Endodermal cell (in vitro differentiated cells): ENCODE results near the gene PRDM15. TPM values are rescaled to one million over a fixed set of nuclear protein-coding genes. Genes with fewer than 3 reads are reported as not detected.

Experiments
- DNase-seq: peaks from one replicate; pipeline ENCODE4 v3.0.0-alpha.2; 2017
- H3K27ac ChIP-seq: 2 replicates; pipeline ENCODE4 v1.5.1; 2013; ENCODE audit warnings: mild to moderate bottlenecking, low read depth, low read length, moderate library complexity
- H3K27me3 ChIP-seq: 2 replicates; pipeline ENCODE4 v1.6.1; 2013; ENCODE audit warnings: mild to moderate bottlenecking, low read length, moderate library complexity; ENCODE audit not compliant: insufficient read depth, control insufficient read depth, poor library complexity, severe bottlenecking
- H3K36me3 ChIP-seq: 2 replicates; pipeline ENCODE4 v1.7.0; 2013; ENCODE audit warnings: mild to moderate bottlenecking, low read length, moderate library complexity; ENCODE audit not compliant: control insufficient read depth, insufficient read depth
- H3K4me1 ChIP-seq: one replicate; pipeline ENCODE4 v1.7.0; 2013; ENCODE audit warnings: low read length; ENCODE audit not compliant: control insufficient read depth, insufficient read depth
- H3K4me3 ChIP-seq: 2 replicates; pipeline ENCODE4 v1.5.1; 2013; ENCODE audit warnings: mild to moderate bottlenecking, low read length, moderate library complexity
- H3K9ac ChIP-seq: 2 replicates; pipeline ENCODE4 v1.6.1; 2013; ENCODE audit warnings: mild to moderate bottlenecking, low read length, moderate library complexity; ENCODE audit not compliant: poor library complexity, severe bottlenecking; ENCODE audit errors: extremely low read depth
- H3K9me3 ChIP-seq: 2 replicates; pipeline ENCODE4 v1.6.1; 2013; ENCODE audit warnings: mild to moderate bottlenecking, low read length, moderate library complexity; ENCODE audit not compliant: control insufficient read depth
- H3K27ac Mint-ChIP-seq: 2 replicates; pipeline ENCODE4 v1.8.0; 2020; ENCODE audit warnings: mixed read lengths
- H3K27me3 Mint-ChIP-seq: 2 replicates; pipeline ENCODE4 v1.8.0; 2021; ENCODE audit warnings: mild to moderate bottlenecking, mixed read lengths; ENCODE audit not compliant: insufficient read depth
- H3K36me3 Mint-ChIP-seq: 2 replicates; pipeline ENCODE4 v1.8.0; 2020; ENCODE audit warnings: low read depth, mixed read lengths
- H3K4me1 Mint-ChIP-seq: 2 replicates; pipeline ENCODE4 v1.8.0; 2020; ENCODE audit warnings: mixed read lengths
- H3K4me3 Mint-ChIP-seq: 2 replicates; pipeline ENCODE4 v1.8.0; 2020; ENCODE audit warnings: mild to moderate bottlenecking, moderate library complexity, mixed read lengths
- H3K9me3 Mint-ChIP-seq: 2 replicates; pipeline ENCODE4 v1.8.0; 2020; ENCODE audit warnings: mild to moderate bottlenecking, mixed read lengths
- WGBS, 2 experiments: methylation state at CpG; one replicate each; pipeline versions ENCODE4 v1.1.5 to v1.1.7; 2013; ENCODE audit warnings: missing lambda C conversion rate in 2 of 2, mixed read lengths in 1 of 2; ENCODE audit not compliant: insufficient coverage in 1 of 2, insufficient read length in 1 of 2; 5-methylcytosine and 5-hydroxymethylcytosine counted together
- total RNA-seq, 2 donors: library from RNA; stranded (reverse); fragmentation: NEBNext Ultra II Directional in 1 of 2; extraction: Animal tissue kit (Norgen Biotek cat#: 25700) in 1 of 2; gene quantifications; 2 replicates in 1 of 2; 3 replicates in 1 of 2; pipeline ENCODE4 v1.2.1, GENCODE V29; 2021
- TF ChIP-seq, protein P1 (sequence below): fragments of 200-600 bp; sonication (generic); conservative IDR thresholded peaks from 2 replicates; pipeline ENCODE4 v1.5.0; 2021; ENCODE audit warnings: antibody characterized with exemption, mild to moderate bottlenecking

The PRDM15 gene
- total RNA-seq, 2 donors from 2014 or later = 8.8 to 10.1 TPM

DNA sequence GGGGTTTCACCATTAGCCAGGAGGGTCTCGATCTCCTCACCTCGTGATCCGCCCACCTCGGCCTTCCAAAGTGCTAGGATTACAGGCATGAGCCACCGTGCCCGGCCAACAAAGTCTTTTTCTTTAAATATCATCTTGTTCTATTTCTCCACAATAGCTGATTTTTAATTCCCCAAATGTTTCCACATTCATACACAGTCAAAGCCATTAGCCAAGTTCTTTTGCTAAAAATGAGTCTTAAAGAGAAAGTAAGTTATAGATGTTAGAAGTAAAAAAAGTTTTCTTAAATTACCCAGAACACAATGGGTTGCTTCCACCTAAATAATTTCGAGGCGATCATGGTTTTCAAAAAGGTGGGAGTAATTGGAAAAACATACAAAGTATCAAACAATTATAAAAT is 44.0 kb upstream of the PRDM15 start:
- H3K27ac ChIP-seq = no peak overlapping the region
- Mint-ChIP-seq H3K4me1 (peaks cover 20% of the 10 kb centered on the region), H3K27me3 (no peaks in the 10 kb centered on the region), H3K36me3 (no peaks in the 10 kb centered on the region), H3K27ac (no peak overlapping the region), H3K9me3 (no peaks in the 10 kb centered on the region), H3K4me3 (no peak overlapping the region)
- DNase-seq = no peak
- H3K9me3 ChIP-seq = no peaks in the 10 kb centered on the region
- no peak overlapping the region for H3K4me3 ChIP-seq
- WGBS, 2 experiments = 92 to 93% methylated on average over 6 to 8 of the region's 8 CpGs
- peaks cover 9% of the 10 kb centered on the region for H3K4me1 ChIP-seq
- no peak overlapping the region for H3K9ac ChIP-seq
- TF ChIP-seq, protein P1, sequence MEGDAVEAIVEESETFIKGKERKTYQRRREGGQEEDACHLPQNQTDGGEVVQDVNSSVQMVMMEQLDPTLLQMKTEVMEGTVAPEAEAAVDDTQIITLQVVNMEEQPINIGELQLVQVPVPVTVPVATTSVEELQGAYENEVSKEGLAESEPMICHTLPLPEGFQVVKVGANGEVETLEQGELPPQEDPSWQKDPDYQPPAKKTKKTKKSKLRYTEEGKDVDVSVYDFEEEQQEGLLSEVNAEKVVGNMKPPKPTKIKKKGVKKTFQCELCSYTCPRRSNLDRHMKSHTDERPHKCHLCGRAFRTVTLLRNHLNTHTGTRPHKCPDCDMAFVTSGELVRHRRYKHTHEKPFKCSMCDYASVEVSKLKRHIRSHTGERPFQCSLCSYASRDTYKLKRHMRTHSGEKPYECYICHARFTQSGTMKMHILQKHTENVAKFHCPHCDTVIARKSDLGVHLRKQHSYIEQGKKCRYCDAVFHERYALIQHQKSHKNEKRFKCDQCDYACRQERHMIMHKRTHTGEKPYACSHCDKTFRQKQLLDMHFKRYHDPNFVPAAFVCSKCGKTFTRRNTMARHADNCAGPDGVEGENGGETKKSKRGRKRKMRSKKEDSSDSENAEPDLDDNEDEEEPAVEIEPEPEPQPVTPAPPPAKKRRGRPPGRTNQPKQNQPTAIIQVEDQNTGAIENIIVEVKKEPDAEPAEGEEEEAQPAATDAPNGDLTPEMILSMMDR = no peak
- H3K36me3 ChIP-seq = no peaks in the 10 kb centered on the region
- H3K27me3 ChIP-seq = no peaks in the 10 kb centered on the region

DNA sequence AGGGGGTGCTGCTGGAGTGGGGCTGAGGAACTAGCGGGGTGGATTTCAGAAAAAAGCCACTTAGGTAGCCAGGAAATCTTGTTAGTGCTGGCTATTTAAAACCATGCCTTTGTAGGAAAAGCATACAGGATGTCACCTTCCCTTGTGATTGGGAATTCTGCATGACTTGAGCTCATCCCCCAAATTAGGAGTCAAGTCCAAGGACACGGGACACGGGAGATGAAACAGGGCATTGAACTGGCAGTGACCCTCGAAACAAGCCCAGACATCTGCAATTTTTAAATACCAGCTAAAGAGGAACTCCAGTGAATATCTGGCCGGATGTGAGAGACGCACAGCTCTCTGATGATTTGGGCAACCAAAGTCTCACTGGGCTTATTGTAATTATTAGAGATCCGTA is 41.9 kb upstream of the PRDM15 start:
- H3K27ac ChIP-seq = no peak overlapping the region
- no peaks in the 10 kb centered on the region for H3K9me3 ChIP-seq
- peaks cover 4% of the 10 kb centered on the region for H3K36me3 ChIP-seq
- no peak overlapping the region for H3K4me3 ChIP-seq
- Mint-ChIP-seq H3K4me1 (peaks cover 10% of the 10 kb centered on the region), H3K27me3 (no peaks in the 10 kb centered on the region), H3K4me3 (no peak overlapping the region), H3K36me3 (peaks cover 13% of the 10 kb centered on the region), H3K9me3 (no peaks in the 10 kb centered on the region), H3K27ac (no peak overlapping the region)
- DNase-seq = no peak
- peaks cover 2% of the 10 kb centered on the region for H3K4me1 ChIP-seq
- no peaks in the 10 kb centered on the region for H3K27me3 ChIP-seq
- TF ChIP-seq, protein P1 = no peak
- WGBS, 2 experiments = 90 to 100% methylated on average over 3 to 6 of the region's 7 CpGs
- no peak overlapping the region for H3K9ac ChIP-seq

DNA sequence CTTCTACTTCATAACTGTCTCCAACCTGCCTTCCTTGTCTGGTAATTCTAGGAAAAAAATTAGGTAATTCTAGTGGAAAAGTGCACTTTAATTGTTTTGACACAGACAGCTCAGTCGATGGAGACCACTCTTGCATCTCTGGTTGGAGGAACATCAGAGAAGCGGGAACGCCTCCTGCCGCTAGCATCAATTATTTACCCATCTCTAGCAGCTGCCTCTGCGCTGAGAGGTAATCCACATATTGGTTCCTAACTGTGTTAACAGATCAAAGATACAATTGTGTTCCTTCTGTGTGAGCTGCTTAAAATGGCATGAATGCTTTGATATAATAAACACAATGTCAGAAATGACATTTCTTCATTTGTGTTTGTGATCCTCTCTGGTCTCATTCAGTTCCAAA is 41.3 kb upstream of the PRDM15 start:
- no peaks in the 10 kb centered on the region for H3K9me3 Mint-ChIP-seq

More for the DNA sequence above, 41.3 kb upstream of the PRDM15 start:
- H3K9ac ChIP-seq = no peak overlapping the region
- H3K27ac ChIP-seq = no peak overlapping the region
- Mint-ChIP-seq H3K4me3 (no peak overlapping the region), H3K4me1 (peaks cover 4% of the 10 kb centered on the region), H3K27ac (no peak overlapping the region), H3K36me3 (peaks cover 17% of the 10 kb centered on the region), H3K27me3 (no peaks in the 10 kb centered on the region)
- TF ChIP-seq, protein P1 = no peak
- no peak overlapping the region for H3K4me3 ChIP-seq
- H3K36me3 ChIP-seq = peaks cover 7% of the 10 kb centered on the region
- DNase-seq = no peak
- WGBS, 2 experiments = 80 to 93% methylated on average over 4 to 5 of the region's 5 CpGs
- no peaks in the 10 kb centered on the region for H3K4me1 ChIP-seq
- H3K9me3 ChIP-seq = no peaks in the 10 kb centered on the region
- H3K27me3 ChIP-seq = no peaks in the 10 kb centered on the region
